Middle frontal gyrus (tissue), 1 donor: ENCODE results near the gene USP4.

Experiments used
- DNase-seq: peaks from one replicate; pipeline ENCODE4 v3.0.0-alpha.2; 2015; ENCODE audit warnings: low spot score; ENCODE audit errors: extremely low spot score

The USP4 gene

GRCh38 chr3:49296781-49297411, 43.0 kb downstream of the USP4 start:
- DNase-seq: no peak

GRCh38 chr3:49295489-49296058, 44.3 kb downstream of the USP4 start:
- DNase-seq: no peak

- no peak for DNase-seq
Observed at GRCh38 chr3:49294343-49294742, 45.5 kb downstream of the USP4 start.

GRCh38 chr3:49283997-49284396, 55.9 kb downstream of the USP4 start:
- DNase-seq: no peak

GRCh38 chr3:49279376-49279775, 60.5 kb downstream of the USP4 start:
- DNase-seq: no peak

- DNase-seq: no peak
Observed at GRCh38 chr3:49278548-49278947, 61.3 kb downstream of the USP4 start.

GRCh38 chr3:49277383-49277775, 62.5 kb downstream of the USP4 start:
- DNase-seq: no peak

GRCh38 chr3:49276475-49277382, 63.1 kb downstream of the USP4 start, which contains the start of gene C3orf62:
Gene C3orf62, minus strand, starts transcription at chr3:49277232. Its CDS starts 360 bp downstream, at chr3:49276872.
- peak; percentile 55 for DNase-seq

GRCh38 chr3:49273825-49274532, 65.9 kb downstream of the USP4 start:
- no peak for DNase-seq

- DNase-seq: no peak
Observed at GRCh38 chr3:49271047-49271446, 68.8 kb downstream of the USP4 start.

GRCh38 chr3:49270156-49270500, 69.7 kb downstream of the USP4 start:
- DNase-seq: no peak

- no peak for DNase-seq
Observed at GRCh38 chr3:49269443-49270155, 70.3 kb downstream of the USP4 start.

- no peak for DNase-seq
Observed at GRCh38 chr3:49266410-49267095, 73.3 kb downstream of the USP4 start.

- no peak for DNase-seq
Observed at GRCh38 chr3:49265661-49266386, 74.0 kb downstream of the USP4 start.

- no peak for DNase-seq
Observed at GRCh38 chr3:49263159-49263889, 76.5 kb downstream of the USP4 start.

GRCh38 chr3:49260806-49261324, 79.0 kb downstream of the USP4 start:
- DNase-seq: no peak

- DNase-seq: no peak
Observed at GRCh38 chr3:49257187-49257586, 82.7 kb downstream of the USP4 start.

- DNase-seq: no peak
Observed at GRCh38 chr3:49255718-49256511, 83.9 kb downstream of the USP4 start.
